Nephron (organoid): Measurements from ENCODE around the gene BRPF3.
A peak's percentile ranks its signal among the peaks of the same experiment; 100 is the strongest.

Experiments
- H3K27ac Mint-ChIP-seq, 3 experiments: 2 replicates each; pipeline ENCODE4 v1.8.0; 2020; ENCODE audit warnings: mixed read lengths in 3 of 3, mild to moderate bottlenecking in 2 of 3, moderate library complexity in 1 of 3
- H3K27me3 Mint-ChIP-seq: 2 replicates; pipeline ENCODE4 v1.8.0; 2021; ENCODE audit warnings: low read depth, mild to moderate bottlenecking, moderate library complexity, mixed read lengths
- H3K36me3 Mint-ChIP-seq: 2 replicates; pipeline ENCODE4 v1.8.0; 2020; ENCODE audit warnings: low read depth, mixed read lengths
- H3K4me1 Mint-ChIP-seq: 2 replicates; pipeline ENCODE4 v1.8.0; 2020; ENCODE audit warnings: mixed read lengths
- H3K4me3 Mint-ChIP-seq, 3 experiments: 2 replicates each; pipeline ENCODE4 v1.8.0; 2020; ENCODE audit warnings: mild to moderate bottlenecking in 3 of 3, mixed read lengths in 3 of 3, moderate library complexity in 2 of 3
- H3K9me3 Mint-ChIP-seq: 2 replicates; pipeline ENCODE4 v1.8.0; 2020; ENCODE audit warnings: mixed read lengths
- TF ChIP-seq, protein P1 (sequence below), 3 experiments: fragments of 200-600 bp; sonication (generic); IDR thresholded peaks; one replicate each; pipeline ENCODE4 v1.5.0; 2021; ENCODE audit warnings: antibody characterized with exemption in 3 of 3; ENCODE audit not compliant: unreplicated experiment in 3 of 3

BRPF3 gene

DNA sequence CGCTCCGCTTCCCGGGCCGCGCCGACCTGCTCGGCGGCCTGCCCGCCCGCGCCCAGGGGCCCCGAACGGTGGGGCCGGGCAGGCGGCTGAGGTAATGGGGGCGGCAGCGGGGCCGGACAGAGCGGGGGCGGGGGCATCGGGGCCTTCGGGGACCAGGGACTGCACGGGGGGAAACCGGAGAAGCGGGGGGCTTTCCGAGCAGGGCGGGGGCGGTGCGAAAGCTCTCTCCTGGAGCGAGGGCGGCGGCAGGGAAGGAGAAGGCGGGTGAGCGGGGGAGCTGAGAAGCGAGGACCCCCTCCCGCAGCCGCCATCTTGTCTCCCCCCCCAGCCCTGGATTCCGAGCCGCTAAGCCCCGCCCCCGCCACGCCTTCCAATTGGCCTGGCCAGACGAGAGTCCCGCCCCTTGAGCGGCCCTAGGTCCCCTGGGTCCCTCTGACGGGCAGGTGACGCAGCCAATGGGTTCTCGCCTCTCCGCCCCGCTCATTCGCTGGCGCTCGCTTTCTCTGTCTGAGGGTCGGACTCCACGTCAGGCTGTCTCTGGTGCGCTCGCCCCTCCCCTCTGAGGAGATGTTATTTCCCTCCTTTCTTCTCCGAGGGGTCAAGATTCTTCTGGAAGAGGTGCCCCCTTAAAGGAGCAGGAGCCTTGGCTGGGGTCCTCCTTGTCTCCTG lies 470 bp downstream of the BRPF3 start:
- peak overlapping the region; percentile 91 to 93 (median 93) for H3K4me3 Mint-ChIP-seq
- H3K9me3 Mint-ChIP-seq: no peaks in the 10 kb centered on the region
- TF ChIP-seq, protein P1, sequence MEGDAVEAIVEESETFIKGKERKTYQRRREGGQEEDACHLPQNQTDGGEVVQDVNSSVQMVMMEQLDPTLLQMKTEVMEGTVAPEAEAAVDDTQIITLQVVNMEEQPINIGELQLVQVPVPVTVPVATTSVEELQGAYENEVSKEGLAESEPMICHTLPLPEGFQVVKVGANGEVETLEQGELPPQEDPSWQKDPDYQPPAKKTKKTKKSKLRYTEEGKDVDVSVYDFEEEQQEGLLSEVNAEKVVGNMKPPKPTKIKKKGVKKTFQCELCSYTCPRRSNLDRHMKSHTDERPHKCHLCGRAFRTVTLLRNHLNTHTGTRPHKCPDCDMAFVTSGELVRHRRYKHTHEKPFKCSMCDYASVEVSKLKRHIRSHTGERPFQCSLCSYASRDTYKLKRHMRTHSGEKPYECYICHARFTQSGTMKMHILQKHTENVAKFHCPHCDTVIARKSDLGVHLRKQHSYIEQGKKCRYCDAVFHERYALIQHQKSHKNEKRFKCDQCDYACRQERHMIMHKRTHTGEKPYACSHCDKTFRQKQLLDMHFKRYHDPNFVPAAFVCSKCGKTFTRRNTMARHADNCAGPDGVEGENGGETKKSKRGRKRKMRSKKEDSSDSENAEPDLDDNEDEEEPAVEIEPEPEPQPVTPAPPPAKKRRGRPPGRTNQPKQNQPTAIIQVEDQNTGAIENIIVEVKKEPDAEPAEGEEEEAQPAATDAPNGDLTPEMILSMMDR (IDR thresholded peaks at IDR 0.05; ENCODE audit: unreplicated experiment in 3 of 3): no peak
- H3K4me1 Mint-ChIP-seq: peaks cover 22% of the 10 kb centered on the region
- H3K27me3 Mint-ChIP-seq: peaks cover 5% of the 10 kb centered on the region
- peaks cover 44% of the 10 kb centered on the region for H3K36me3 Mint-ChIP-seq
- H3K27ac Mint-ChIP-seq: peak overlapping the region; percentile 90 to 98 (median 96)

DNA sequence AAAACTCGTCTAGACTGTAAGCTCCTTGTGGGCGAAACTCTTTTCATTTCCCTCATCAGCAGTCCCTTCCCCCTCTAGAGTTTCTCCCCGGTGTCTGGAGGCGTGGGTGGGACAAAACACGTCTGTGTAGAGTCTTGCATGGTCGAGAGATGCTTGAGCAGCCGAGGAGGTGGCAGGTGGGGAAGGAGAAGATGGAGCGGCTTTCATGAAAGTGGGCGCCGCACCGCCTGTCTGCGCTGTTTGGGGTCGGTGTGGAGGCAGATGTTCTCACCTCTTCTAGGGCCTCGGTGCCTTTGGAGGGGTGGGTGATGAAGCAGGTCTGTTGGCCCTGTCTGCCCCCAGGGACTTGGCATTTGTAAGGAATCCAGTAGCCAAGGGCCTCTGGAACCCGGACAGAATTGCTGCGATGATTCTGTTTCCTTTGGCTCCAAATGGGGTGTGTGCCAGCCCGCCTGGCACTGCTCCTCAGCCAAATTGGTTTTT lies 1.2 kb downstream of the BRPF3 start:
- Mint-ChIP-seq H3K27me3 (peaks cover 5% of the 10 kb centered on the region), H3K4me1 (peaks cover 22% of the 10 kb centered on the region), H3K36me3 (peaks cover 51% of the 10 kb centered on the region), H3K4me3 (peak overlapping the region; percentile 91 to 93 (median 93)), H3K9me3 (no peaks in the 10 kb centered on the region), H3K27ac (peak overlapping the region; percentile 90 to 98 (median 96))
- TF ChIP-seq, protein P1 (IDR thresholded peaks at IDR 0.05; ENCODE audit: unreplicated experiment in 3 of 3): no peak

DNA sequence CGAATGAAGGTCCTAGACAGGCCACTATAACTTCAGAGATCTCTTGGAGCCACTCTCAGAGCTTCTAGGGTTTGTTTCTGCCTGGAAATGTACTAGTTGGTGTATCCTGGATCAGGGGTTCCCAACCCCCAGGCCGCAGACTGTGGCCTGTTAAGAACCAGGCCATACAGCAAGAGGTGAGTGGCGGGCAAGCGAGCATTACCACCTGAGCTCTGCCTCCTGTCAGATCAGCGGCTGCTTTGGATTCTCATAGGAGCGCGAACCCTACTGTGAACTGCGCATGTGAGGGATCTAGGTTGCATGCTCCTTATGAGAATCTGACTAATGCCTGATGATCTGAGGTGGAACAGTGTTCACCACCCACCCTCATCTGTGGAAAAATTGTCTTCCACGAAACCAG lies 2.4 kb downstream of the BRPF3 start:
- TF ChIP-seq, protein P1 (IDR thresholded peaks at IDR 0.05; ENCODE audit: unreplicated experiment in 3 of 3): no peak
- Mint-ChIP-seq H3K36me3 (peaks cover 62% of the 10 kb centered on the region), H3K4me1 (peaks cover 22% of the 10 kb centered on the region), H3K9me3 (no peaks in the 10 kb centered on the region), H3K27ac (no peak overlapping the region), H3K27me3 (peaks cover 5% of the 10 kb centered on the region), H3K4me3 (peak overlapping the region; percentile 75 to 93 (median 79))

DNA sequence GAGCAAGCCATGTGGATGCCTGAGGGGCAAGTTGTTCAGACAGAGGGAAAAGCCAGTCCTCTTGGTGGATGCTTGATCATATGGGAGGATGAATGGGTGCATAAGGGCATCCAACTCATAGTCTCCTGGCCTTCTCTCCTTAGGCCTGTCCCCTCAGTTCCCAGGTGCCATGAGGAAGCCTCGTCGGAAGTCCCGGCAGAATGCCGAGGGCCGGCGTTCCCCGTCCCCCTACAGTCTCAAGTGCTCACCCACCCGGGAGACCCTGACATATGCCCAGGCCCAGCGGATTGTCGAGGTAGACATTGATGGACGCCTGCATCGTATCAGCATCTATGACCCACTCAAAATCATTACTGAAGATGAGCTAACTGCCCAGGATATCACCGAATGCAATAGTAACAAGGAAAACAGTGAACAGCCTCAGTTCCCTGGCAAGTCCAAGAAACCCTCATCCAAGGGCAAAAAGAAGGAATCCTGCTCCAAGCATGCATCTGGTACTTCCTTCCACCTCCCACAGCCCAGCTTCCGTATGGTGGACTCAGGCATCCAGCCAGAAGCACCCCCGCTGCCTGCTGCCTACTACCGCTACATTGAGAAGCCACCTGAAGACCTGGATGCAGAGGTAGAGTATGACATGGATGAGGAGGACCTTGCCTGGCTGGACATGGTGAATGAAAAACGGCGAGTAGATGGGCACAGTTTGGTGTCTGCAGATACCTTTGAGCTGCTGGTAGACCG lies 3.8 kb downstream of the BRPF3 start:
- no peaks in the 10 kb centered on the region for H3K9me3 Mint-ChIP-seq
- TF ChIP-seq, protein P1 (IDR thresholded peaks at IDR 0.05; ENCODE audit: unreplicated experiment in 3 of 3): no peak
- no peak overlapping the region for H3K27ac Mint-ChIP-seq
- H3K36me3 Mint-ChIP-seq: peaks cover 69% of the 10 kb centered on the region
- H3K27me3 Mint-ChIP-seq: peaks cover 5% of the 10 kb centered on the region
- no peak overlapping the region for H3K4me3 Mint-ChIP-seq
- peaks cover 22% of the 10 kb centered on the region for H3K4me1 Mint-ChIP-seq

- peaks cover 77% of the 10 kb centered on the region for H3K36me3 Mint-ChIP-seq
- peaks cover 22% of the 10 kb centered on the region for H3K4me1 Mint-ChIP-seq
- H3K27me3 Mint-ChIP-seq: peaks cover 5% of the 10 kb centered on the region
- H3K27ac Mint-ChIP-seq: no peak overlapping the region
- TF ChIP-seq, protein P1 (IDR thresholded peaks at IDR 0.05; ENCODE audit: unreplicated experiment in 3 of 3): no peak
- no peaks in the 10 kb centered on the region for H3K9me3 Mint-ChIP-seq
- H3K4me3 Mint-ChIP-seq: no peak overlapping the region
These were observed 4.6 kb downstream of the BRPF3 start for GRCh38 chr6:36200998-36201596.
